COLO829 (cell line): ENCODE measurements around the gene SLC25A30.

Source experiments
- DNase-seq: peaks from one replicate; pipeline ENCODE4 v3.0.0; 2012; ENCODE audit warnings: low spot score

Gene SLC25A30, protein sequence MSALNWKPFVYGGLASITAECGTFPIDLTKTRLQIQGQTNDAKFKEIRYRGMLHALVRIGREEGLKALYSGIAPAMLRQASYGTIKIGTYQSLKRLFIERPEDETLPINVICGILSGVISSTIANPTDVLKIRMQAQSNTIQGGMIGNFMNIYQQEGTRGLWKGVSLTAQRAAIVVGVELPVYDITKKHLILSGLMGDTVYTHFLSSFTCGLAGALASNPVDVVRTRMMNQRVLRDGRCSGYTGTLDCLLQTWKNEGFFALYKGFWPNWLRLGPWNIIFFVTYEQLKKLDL

DNA sequence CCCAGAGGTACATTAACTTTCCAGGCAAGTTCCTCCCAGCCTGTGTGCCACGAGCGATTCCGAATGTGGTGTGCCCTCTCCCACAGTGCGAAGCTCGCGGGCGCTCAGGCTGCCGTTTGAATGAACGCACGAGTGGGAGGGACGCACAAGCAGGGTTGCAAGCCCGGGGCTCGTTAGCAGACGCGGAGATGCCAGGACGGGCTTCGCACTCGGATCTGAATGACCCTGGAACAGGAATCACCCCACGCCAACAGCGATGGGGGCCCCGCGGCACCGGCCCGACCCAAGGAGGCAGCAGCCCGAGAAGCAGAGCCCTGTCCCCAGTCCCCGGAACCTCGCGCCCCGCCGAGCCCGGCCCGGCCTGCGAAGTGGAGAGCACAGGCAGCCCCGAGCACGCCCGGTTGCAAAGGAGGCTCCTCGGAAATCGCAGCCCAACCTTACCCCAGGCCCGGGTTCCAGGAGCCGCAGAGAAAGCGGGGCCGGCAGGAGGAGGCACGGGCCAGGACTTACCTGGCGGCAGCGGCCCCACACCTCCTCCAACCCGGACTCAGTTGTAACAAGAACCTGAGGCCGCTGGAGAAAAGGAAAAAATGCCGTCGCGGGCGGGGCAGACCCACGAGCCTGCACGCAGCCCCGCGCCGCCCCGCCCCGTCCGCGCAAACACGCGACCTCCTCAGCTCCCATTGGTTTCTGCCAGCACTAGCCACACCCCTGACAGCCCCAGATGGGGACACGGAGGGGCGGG lies at the start of gene SLC25A30:
SLC25A30 (minus strand) TSS at position 584 of the 745 bp plus-strand sequence. CDS start 6,948 bp downstream, outside the sequence.
- peak; percentile 73 for DNase-seq

DNA sequence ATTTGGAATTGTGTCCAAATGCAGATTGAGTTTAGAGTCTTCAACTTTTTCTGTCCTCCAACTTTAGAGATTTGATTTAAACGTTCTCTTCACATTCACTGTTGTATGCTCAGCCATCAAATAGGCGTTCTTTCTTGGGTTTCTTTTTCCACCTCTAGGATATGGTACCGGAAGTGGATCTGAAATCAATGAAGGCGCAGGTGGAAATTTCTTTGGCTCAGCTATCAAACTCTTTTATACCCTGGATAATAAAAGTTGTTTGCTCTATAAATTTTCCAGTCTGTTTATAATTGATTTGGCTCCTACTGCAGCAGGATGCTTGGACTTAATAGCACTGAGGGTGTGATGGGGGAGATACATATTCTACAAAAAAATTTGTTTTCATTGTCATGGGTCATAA lies 48.2 kb upstream of the SLC25A30 start:
- no peak for DNase-seq

DNA sequence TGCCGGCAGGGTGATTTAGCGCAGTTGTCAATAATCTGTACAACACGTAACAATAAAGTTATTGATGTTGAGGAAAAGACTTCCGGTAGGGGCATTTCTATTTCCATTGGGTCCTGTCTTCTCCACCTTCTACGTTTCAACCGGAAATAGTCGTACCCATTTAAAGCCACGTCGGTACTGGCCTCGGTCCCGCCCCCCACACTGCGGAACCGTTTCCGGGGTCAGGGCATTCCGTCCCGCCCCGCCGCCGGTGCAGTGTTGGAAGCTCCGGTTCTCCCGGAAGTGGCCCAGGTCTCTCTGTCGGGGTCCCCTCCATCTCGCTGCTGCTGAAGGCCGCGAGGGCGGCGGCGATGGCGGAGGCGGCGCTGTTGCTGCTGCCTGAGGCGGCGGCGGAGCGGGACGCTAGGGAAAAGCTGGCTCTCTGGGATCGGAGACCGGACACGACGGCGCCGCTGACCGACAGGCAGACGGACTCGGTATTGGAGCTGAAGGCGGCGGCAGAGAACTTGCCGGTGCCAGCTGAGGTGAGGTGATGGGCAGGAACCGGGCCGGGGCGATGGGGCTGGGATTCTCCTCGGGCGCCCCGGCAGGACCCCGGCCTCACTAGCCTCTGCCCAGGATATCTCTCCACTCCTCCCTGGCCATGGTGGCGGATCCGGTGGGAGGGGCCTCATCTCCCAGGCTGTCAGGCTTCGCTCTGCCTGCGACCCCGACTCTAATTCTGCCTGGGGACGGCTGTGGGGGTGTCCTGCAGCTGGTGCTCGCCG lies 46.7 kb upstream of the SLC25A30 start, which contains the start of gene COG3:
COG3 (plus strand) TSS at position 253 of the 767 bp plus-strand sequence; CDS start at position 351, 98 bp downstream.
- DNase-seq = peak; percentile 98

DNA sequence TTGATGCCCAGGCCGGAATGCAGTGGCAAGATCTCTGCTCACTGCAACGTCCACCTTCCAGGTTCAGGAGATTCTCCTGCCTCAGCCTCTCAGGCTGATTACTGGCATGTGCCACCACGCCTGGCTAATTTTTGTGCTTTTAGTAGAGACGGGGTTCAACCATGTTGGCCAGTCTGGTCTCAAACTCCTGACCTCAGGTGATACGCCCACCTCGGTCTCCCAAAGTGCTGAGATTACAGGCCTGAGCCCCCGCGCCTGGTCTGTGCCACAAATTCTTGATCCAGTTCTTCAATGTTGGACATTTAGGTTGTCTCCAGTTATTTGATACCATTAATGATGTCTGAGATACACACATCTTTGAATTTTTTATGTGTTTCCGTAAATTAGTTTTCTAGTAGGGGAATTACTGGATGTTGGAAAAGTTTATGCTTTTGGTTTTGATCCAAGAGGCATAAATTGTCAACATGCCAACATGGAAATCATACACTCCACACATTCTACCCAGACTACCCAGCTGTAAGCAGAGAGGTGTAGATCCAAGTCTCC lies 46.0 kb upstream of the SLC25A30 start:
- DNase-seq = no peak

DNA sequence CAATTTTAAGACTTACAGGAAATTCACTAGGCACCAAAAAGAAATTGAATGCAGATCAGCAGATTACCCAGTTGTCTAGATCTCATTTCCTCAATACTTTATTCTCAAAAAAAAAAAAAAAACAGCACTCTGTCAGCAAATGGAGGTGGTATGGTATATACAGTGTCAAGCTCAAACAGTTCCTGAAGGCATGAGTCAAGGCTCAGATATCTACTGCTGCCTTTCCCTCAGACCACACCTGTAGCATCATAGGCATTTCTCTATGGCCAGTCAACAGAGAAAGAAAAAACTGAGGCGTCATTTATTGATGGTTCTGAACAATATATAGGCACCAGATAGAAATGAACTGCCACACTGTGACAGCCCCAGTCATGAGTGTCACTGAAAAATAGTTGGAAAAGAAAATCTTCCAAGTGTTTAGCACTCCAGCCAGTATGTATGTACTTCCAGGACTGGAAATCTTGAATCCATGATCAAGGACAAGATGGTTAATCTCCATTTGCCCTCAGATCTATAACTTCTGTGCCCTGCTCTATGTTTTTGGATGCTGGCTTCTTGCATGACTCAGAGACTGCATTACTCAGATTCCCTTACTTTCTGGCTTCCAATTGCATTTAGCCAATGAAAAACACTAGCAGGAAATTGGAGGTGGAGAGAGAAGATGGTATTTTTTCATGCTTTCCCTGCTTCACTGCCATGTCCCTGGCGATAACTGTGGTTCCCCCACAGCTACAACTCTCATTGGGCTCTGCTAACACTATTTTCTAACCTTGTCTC lies 38.2 kb upstream of the SLC25A30 start:
- no peak for DNase-seq

DNA sequence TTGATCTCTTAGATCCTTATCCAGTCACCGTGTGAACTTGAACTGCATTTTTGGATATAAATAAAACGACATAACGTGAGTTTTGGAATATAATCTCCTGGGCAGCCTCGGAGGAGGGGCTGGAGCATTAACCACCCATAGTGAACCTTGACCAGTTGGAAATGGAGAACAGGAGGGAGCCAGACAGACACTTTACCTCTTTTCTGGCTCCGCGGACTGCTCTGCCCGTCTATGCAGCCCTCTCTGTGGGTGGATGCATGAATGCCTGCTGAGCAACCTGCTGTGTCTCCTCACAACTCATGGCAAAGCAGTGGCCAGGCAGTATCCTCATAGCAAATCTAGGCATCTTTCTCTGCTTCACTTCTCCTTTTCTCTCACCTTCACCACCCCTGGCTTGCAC lies 36.0 kb upstream of the SLC25A30 start:
- no peak for DNase-seq

DNA sequence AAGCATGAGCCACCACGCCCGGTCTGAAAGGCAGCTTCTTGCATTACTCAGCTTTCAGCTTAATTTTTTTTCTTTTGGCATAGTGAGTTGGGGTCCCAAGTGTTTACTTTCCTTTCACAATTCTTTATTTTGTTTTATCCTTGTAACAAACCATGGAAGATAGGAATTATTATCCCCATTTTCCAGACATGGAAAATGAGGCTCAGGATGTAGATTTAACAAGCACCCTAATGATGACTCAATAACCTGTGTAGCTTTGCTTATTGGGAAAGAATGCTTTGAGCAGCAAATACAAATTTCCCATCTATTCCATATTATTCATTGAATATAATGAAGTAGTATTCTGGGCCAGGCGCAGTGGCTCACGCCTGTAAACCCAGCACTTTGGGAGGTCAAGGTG lies 33.1 kb upstream of the SLC25A30 start:
- no peak for DNase-seq

GRCh38 chr13:45448965-45449559 lies 30.9 kb upstream of the SLC25A30 start:
- no peak for DNase-seq

GRCh38 chr13:45447050-45447661 lies 29.0 kb upstream of the SLC25A30 start:
- no peak for DNase-seq

GRCh38 chr13:45446181-45446580 lies 28.0 kb upstream of the SLC25A30 start:
- DNase-seq = no peak

DNA sequence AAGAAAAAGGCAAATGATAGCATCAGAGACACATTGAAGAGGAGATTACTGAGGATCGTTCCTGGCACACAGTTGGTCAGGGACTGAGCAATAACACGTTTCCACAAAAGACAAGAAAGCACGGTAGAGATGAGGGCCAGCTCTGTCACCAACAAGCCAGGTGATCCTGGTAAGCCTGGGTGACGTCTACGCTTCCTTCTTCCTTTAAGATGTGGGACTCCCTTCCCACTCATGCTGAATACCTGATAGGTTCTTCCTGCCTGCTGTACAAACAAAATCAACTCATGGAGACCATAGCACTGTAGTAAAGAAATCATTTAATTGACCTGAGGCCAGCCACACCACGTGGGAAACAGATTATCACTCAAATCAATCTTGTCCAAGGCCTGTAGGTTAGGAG lies 26.9 kb upstream of the SLC25A30 start:
- DNase-seq = no peak

- peak; percentile 21 for DNase-seq
These were observed 23.5 kb upstream of the SLC25A30 start for GRCh38 chr13:45441633-45442032.

DNA sequence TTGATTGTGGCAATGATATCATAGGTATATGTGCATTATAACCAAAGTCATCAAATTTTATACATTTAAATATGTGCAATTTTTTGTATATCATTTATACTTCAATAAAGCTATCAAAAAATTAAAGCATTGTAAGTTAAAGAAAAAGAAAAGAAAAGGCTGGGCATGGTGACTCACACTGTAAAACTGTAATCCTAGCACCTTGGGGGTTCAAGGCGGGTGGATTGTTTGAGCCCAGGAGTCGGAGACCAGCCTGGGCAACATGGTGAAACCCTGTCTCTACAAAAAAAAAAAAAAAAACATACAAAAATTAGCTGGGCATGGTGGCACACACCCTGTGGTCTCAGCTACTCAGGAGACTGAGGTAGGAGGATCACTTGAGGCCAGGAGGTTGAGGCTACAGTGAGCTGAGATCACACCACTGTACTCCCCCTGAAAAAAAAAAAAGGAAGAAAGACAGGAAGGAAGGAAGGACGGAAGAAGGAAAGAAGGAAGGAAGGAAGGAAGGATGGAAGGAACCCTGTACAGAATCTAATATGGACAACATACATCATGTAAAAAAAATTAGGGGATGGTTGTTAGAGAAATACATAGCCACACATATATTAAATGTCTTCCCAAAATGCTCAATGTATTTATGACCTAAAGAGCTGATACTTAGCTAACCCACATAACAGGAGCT lies 21.7 kb upstream of the SLC25A30 start:
- no peak for DNase-seq

DNA sequence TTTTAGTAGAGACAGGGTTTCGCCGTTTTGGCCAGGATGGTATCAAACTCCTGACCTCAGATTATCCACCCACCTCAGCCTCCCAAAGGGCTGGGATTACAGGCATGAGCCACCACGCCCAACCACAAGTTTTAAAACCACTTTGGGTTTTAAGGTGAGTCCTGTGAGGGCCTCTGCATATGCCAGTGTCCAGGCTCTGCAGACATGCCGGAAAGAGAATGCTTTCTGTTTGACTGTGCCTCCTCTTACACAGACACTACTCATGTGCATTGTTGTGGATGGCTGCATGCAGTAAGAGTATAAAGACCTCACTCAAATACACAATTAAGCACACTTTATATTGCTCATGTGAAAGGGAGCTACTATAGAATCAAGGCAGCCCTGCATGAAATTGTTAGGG lies 20.8 kb upstream of the SLC25A30 start:
- DNase-seq = no peak

GRCh38 chr13:45437947-45438346 lies 19.8 kb upstream of the SLC25A30 start:
- no peak for DNase-seq

- DNase-seq = no peak
These were observed 18.8 kb upstream of the SLC25A30 start for GRCh38 chr13:45436953-45437352.

DNA sequence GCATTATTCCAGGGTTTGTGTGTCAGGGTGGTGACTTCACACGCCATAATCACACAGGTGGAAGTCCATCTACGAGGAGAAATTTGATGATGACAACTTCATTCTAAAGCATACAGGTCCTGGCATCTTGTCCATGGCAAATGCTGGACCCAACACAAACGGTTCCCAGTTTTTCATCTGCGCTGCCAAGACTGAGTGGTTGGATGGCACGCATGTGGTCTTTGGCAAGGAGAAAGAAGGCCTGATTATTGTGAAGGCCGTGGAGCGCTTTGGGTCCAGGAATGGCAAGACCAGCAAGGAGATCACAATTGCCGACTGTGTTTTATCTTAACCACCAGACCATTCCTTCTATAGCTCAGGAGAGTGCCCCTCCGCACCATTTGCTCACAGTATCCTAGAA lies 18.2 kb upstream of the SLC25A30 start:
- DNase-seq = no peak

DNA sequence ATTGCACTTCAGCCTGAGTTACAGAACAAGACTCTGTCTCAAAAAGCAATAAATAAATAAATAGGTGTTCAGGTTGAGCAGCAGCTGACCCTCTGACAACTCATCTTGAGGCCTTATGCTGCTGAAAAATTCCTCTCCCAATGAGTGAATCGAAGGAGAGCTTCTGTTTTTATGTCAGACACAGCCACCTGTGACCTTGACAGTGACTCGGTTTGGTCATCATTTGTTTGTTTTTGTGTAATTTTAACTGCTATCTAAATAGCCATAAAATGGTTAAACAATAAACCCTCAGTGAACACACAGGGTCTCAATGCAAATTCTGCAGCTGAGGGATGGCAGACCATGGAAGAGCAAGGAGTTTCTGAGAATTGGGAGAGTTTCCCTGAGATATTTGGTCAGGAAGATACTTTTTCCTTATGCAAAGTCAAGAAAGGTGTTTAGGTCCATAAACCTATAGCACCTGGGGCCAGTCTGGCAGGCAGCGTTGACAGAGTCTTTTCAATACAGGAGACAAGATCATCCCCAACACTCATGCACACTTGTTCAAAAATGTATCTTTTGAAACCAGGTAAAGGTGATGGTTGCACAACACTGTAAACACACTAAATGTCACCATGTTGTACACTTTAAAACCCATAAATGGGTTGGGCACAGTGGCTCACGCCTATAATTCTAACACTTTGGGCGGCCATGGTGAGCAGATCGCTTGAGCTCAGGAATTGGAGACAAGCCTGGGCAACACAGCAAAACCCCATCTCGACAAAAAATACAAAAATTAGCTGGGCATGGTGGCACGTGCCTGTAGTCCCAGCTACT lies 16.6 kb upstream of the SLC25A30 start:
- DNase-seq = no peak

GRCh38 chr13:45433381-45433790 lies 15.2 kb upstream of the SLC25A30 start:
- DNase-seq = no peak
